Upper lobe of left lung (tissue), 6 donors: ENCODE measurements around the gene SMAD7. TPM values are rescaled to one million over a fixed set of nuclear protein-coding genes. Genes with fewer than 3 reads are reported as not detected.
A peak's percentile ranks its signal among the peaks of the same experiment; 100 is the strongest.

ENCODE experiments used
- ATAC-seq, 2 donors: fragments of 200-7000 bp; cut with Tn5 transposase; one replicate each; pipeline ENCODE4 v1.9.1; 2022; ENCODE audit warnings: mild to moderate bottlenecking in 2 of 2, moderate library complexity in 2 of 2; ENCODE audit not compliant: low FRiP score in 2 of 2
- DNase-seq, 2 donors: peaks; one replicate each; pipeline ENCODE4 v3.0.0-alpha.2; 2019 to 2020
- H3K27ac ChIP-seq, 4 donors: fragments of 200-600 bp; sonication (generic); one replicate each; pipeline ENCODE4 v1.5.1; 2016 to 2019
- H3K27me3 ChIP-seq, 4 donors: fragments of 200-600 bp; sonication (generic); one replicate each; pipeline ENCODE4 v1.5.1; 2017 to 2019
- H3K36me3 ChIP-seq, 4 donors: fragments of 200-600 bp; sonication (generic); one replicate each; pipeline ENCODE4 v1.5.1; 2016 to 2019
- H3K4me1 ChIP-seq, 4 donors: fragments of 200-600 bp; sonication (generic); one replicate each; pipeline ENCODE4 v1.5.1; 2018 to 2019
- H3K4me3 ChIP-seq, 4 donors: fragments of 200-600 bp; sonication (generic); one replicate each; pipeline ENCODE4 v1.5.1; 2017 to 2019; ENCODE audit warnings: mild to moderate bottlenecking in 2 of 4, moderate library complexity in 1 of 4
- H3K9me3 ChIP-seq, 4 donors: fragments of 200-600 bp; sonication (generic); one replicate each; pipeline ENCODE4 v1.5.1; 2018 to 2019
- EP300 ChIP-seq, 4 donors: sonication (generic); formaldehyde crosslinking; IDR thresholded peaks; one replicate each; pipeline ENCODE4 v1.5.1; 2017; ENCODE audit warnings: antibody characterized with exemption in 4 of 4, control low read depth in 2 of 4
- POLR2A ChIP-seq, 4 donors: fragments of 450-650 bp; IDR thresholded peaks; one replicate each; pipeline ENCODE4 v1.5.1; 2016 to 2017; ENCODE audit warnings: antibody characterized with exemption in 4 of 4, mild to moderate bottlenecking in 2 of 4
- POLR2AphosphoS5 ChIP-seq, 2 donors: sonication (generic); formaldehyde crosslinking; IDR thresholded peaks; one replicate each; pipeline ENCODE4 v1.5.1; 2017; ENCODE audit warnings: antibody characterized with exemption in 2 of 2
- WGBS, 2 donors: methylation state at CpG; one replicate each; pipeline ENCODE4 v1.1.5; 2017 to 2018; 5-methylcytosine and 5-hydroxymethylcytosine counted together
- total RNA-seq, 6 donors: library from RNA; depleted of rRNA in 4 of 6; stranded (reverse); fragments of >200 nt in 4 of 6; gene quantifications; one replicate each; pipeline versions ENCODE4 v1.1.0 to v1.2.1, GENCODE V29; 2016 to 2021
- TF ChIP-seq, protein P1 (sequence below), 6 experiments: fragments of 450-650 bp in 4 of 6; fragments of 200-600 bp in 2 of 6; sonication (generic) in 2 of 6; IDR thresholded peaks; one replicate each; pipeline ENCODE4 v1.5.1; 2016 to 2019; ENCODE audit warnings: antibody characterized with exemption in 6 of 6
- donor health status: DM: no; HTN: no; CAD: no; lungs with moderate emphysema.
- donor health status: DM: no; HTN: yes; CAD: no; lungs with severe emphysema.

The SMAD7 gene
- total RNA-seq, 6 donors from 2014 or later, result 39.6 to 89.0 (median 61.5) TPM

DNA sequence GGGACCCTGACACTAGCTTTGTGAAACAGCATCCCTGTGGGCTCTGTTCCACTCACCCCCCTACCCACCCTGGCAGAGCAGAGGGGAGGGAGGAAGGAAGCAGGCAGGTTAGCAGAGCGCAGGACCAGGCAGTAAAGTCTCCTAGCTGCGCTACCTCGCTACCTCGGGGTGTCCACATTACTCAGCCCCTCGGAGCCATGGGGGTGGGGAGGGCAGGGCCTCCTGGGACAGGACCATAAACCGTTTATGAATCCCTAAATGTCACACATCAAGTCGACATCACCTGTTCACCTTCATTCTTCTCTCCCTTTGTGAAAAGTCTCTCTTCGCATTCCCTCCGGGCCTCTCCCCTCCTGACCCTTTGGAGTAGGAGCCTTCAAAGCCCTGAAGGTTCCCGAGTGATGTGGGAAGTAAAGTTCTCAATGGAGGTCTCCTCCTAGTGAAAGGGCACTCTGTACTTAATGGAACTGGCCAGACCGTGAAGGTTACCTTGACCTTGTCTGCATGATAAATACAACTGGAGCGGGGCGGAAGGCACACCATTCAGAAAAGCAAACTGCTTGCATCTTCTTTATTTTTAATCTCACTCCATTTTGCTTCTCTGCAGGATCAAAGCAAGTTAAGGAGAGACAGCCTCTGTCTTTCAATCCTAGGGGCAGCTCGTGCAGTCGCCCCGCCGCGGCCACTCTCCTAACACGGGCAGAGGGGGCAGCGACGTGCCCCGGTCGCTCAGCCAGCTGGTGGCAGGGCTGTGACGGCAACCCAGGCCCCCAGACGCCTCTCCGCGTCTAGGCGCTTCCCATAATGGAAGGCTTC, 23.7 kb upstream of the SMAD7 start:
- peaks cover 8 to 29% (median 16%) of the 10 kb centered on the region in 4 donors for H3K4me1 ChIP-seq
- TF ChIP-seq EP300 (IDR thresholded peaks at IDR 0.05) (no peak), POLR2AphosphoS5 (IDR thresholded peaks at IDR 0.05) (no peak), POLR2A (IDR thresholded peaks at IDR 0.05) (no peak)
- TF ChIP-seq, protein P1, sequence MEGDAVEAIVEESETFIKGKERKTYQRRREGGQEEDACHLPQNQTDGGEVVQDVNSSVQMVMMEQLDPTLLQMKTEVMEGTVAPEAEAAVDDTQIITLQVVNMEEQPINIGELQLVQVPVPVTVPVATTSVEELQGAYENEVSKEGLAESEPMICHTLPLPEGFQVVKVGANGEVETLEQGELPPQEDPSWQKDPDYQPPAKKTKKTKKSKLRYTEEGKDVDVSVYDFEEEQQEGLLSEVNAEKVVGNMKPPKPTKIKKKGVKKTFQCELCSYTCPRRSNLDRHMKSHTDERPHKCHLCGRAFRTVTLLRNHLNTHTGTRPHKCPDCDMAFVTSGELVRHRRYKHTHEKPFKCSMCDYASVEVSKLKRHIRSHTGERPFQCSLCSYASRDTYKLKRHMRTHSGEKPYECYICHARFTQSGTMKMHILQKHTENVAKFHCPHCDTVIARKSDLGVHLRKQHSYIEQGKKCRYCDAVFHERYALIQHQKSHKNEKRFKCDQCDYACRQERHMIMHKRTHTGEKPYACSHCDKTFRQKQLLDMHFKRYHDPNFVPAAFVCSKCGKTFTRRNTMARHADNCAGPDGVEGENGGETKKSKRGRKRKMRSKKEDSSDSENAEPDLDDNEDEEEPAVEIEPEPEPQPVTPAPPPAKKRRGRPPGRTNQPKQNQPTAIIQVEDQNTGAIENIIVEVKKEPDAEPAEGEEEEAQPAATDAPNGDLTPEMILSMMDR (IDR thresholded peaks at IDR 0.05), result no peak
- no peaks in the 10 kb centered on the region for H3K9me3 ChIP-seq
- peak overlapping the region in 3 of 4 donors; percentile 68 to 81 (median 74) for H3K4me3 ChIP-seq
- 54 to 70% methylated on average over 28 of the region's 28 CpGs for WGBS, 2 donors
- ATAC-seq (no peak), DNase-seq (peak in 1 of 2 donors; percentile 86)
- H3K36me3 ChIP-seq, result no peaks in the 10 kb centered on the region
- H3K27me3 ChIP-seq, result no peaks in the 10 kb centered on the region
- H3K27ac ChIP-seq, result peak overlapping the region; percentile 75 to 87 (median 82)

DNA sequence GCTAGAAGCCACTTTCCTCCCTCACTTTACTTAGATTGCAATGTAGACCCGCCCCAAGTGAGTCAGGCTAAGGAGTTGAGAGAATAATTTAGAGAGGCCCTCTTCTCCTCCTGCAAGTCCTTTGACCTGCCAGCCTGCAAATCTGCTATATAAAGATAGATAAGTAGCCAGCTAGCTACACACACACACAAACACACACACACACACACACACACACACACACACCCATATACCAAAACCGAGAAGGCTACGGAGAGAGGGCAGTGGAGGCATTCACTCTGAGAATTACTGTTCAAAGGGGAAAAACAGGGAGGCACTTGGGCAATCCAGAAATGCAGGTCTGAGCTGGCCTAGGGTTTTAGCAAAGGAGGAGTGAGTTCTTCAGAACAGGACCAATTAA, 23.0 kb upstream of the SMAD7 start:
- Histone ChIP-seq H3K27ac (peak overlapping the region in 3 of 4 donors; percentile 14 to 87 (median 52)), H3K4me3 (no peak overlapping the region), H3K27me3 (no peaks in the 10 kb centered on the region), H3K4me1 (peaks cover 8 to 29% (median 16%) of the 10 kb centered on the region in 4 donors), H3K9me3 (no peaks in the 10 kb centered on the region), H3K36me3 (no peaks in the 10 kb centered on the region)
- DNase-seq (no peak), ATAC-seq (peak in 1 of 2 donors; percentile 27)
- WGBS, 2 donors, result 52 to 81% methylated on average over 3 of the region's 3 CpGs
- no peak for TF ChIP-seq POLR2AphosphoS5 (IDR thresholded peaks at IDR 0.05)
- TF ChIP-seq, protein P1 (IDR thresholded peaks at IDR 0.05), result no peak
- TF ChIP-seq POLR2A (IDR thresholded peaks at IDR 0.05), result no peak
- TF ChIP-seq EP300 (IDR thresholded peaks at IDR 0.05), result no peak

DNA sequence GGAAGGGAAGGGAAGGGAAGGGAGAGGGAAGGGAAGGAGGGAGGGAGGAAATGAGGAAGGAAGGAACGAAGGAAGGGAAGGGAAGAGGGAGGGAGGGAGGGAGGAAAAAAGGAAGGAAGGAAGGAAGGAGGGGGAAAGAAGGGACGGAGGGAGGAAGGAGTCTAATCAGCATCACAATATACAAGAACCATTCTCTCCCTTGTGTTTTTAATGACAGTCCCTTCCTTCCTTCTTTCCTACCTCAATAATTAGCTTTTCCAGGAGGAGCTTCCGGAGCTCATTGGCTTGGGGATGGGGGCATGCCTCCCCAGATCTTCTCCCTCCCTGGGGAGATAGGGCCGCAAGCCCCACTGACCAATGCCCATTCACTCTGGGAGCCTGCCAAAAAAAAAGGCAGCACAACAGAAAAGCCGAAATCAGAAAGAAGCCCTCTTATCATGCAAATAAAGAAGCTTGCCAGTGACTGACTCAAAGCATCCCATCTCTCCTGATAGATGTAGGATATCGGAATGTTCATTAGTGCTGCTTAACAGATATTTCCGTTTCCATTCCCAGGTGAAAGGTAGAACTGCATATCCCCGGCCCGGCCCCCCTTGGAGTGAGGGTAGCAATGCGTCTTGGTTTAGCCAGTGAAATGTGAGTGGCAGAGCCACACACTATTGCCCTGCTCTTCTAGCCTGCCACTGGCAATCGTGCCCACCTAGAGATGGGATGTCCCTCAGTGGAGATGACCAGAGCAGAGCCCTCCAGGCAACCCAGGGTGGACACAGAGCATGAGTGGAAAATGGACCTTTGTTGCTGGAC, 17.8 kb upstream of the SMAD7 start:
- WGBS, 2 donors, result 74 to 78% methylated on average over 10 to 11 of the region's 11 CpGs
- no peak for ATAC-seq
- Histone ChIP-seq H3K4me1 (no peaks in the 10 kb centered on the region), H3K36me3 (no peaks in the 10 kb centered on the region), H3K27ac (no peak overlapping the region), H3K27me3 (no peaks in the 10 kb centered on the region), H3K4me3 (no peak overlapping the region), H3K9me3 (no peaks in the 10 kb centered on the region)
- no peak for TF ChIP-seq POLR2AphosphoS5 (IDR thresholded peaks at IDR 0.05)
- no peak for TF ChIP-seq EP300 (IDR thresholded peaks at IDR 0.05)
- TF ChIP-seq, protein P1 (IDR thresholded peaks at IDR 0.05), result no peak
- no peak for TF ChIP-seq POLR2A (IDR thresholded peaks at IDR 0.05)
- DNase-seq, result no peak

DNA sequence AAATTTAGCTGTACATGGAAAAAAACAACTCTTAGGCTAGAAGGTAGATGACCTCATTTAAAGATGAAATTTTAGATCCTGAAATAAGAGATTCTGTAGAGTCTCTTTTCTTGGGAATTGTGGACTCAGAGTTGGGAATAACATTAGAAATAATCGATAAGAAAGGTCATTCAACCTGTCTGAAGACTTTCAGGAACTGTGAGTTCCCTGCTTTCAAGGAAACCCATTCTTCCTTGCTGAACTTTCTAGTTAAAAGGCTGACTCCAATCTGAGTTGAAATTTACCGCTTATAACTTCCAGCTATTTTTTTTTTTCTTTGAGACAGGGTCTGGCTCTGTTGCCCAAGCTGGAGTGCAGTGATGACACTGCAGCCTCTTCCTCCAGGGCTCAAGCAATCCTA, 16.8 kb upstream of the SMAD7 start:
- ATAC-seq (no peak), DNase-seq (no peak)
- H3K4me1 ChIP-seq, result no peaks in the 10 kb centered on the region
- H3K4me3 ChIP-seq, result no peak overlapping the region
- TF ChIP-seq POLR2AphosphoS5 (IDR thresholded peaks at IDR 0.05) (no peak), EP300 (IDR thresholded peaks at IDR 0.05) (no peak)
- WGBS, 2 donors, result 97 to 98% methylated on average over 2 of the region's 2 CpGs
- H3K27ac ChIP-seq, result no peak overlapping the region
- no peaks in the 10 kb centered on the region for H3K27me3 ChIP-seq
- H3K36me3 ChIP-seq, result no peaks in the 10 kb centered on the region
- no peaks in the 10 kb centered on the region for H3K9me3 ChIP-seq

DNA sequence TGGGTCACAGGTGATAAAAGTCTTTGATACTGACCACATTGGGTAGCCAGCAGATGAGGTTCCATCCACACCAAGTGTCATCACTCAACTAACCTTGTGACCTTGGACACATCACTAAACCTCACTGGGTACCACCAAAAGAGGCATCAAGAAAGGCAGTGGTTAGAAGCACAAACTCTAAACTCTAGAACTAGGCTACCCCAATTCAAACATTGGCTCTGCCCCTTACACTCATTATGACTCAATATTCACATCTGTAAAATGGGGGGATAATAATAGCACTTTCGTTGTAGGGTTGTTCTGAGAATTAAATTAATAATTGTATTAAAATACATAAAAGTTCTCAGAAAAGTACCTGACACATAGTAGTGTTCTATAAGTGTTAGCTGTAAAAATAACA, 15.8 kb upstream of the SMAD7 start:
- DNase-seq (no peak), ATAC-seq (no peak)
- Histone ChIP-seq H3K27me3 (no peaks in the 10 kb centered on the region), H3K36me3 (no peaks in the 10 kb centered on the region), H3K27ac (no peak overlapping the region), H3K4me1 (no peaks in the 10 kb centered on the region), H3K9me3 (no peaks in the 10 kb centered on the region), H3K4me3 (no peak overlapping the region)
- WGBS, 2 donors, result 91 to 100% methylated on average over 1 of the region's 1 CpG
- TF ChIP-seq, protein P1 (IDR thresholded peaks at IDR 0.05), result no peak
- TF ChIP-seq POLR2AphosphoS5 (IDR thresholded peaks at IDR 0.05) (no peak), POLR2A (IDR thresholded peaks at IDR 0.05) (no peak), EP300 (IDR thresholded peaks at IDR 0.05) (no peak)
